NCI-H82 (cell line): ENCODE measurements around the gene DPM1.

Source experiments
- DNase-seq: peaks from one replicate; lab custom pipeline; 2025; lab: John Stamatoyannopoulos, UW

DPM1 gene

GRCh38 chr20:50930139-50930975, 28.0 kb downstream of the DPM1 start:
- peak; percentile 71 for DNase-seq

DNA sequence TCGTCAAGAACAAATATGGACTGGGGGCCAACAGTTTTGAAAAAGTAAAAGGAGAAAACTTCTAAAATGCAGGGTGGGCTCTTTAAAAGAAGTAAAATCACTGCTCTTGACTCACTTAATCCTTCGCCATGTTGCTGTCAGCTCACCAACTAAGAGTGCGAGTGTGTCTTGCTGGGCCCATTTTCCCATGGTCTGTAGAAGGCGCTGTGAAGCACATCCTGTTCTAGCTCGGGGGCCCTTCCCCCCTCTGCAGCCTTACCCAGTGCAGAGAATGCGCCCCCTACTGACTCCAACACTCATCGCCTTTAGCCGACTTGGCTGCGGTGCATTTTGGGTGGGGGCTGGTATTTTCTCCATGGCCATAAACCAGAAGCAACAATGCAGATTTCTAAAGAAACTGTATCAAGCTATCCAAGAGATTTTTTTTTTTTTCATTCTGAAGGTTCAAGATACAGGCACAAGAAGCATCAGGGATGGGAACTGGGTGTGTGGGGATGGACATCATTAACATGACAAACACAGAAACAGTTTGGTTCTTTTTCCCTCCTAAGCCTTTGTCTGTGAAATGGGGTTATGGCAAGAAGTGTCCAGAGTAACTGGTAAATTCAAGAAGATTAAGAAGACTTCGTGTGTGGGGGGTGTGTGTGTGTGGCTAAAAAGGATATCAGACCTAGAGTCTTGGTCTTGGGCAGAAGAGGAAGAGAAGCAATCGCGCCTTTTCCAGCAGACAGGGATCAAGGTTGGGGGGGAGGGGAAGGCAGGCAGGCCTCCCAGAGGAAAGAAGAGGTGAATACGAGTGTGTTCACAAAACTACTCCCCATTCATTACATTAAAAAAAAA, 28.8 kb downstream of the DPM1 start:
- peak; percentile 98 for DNase-seq

DNA sequence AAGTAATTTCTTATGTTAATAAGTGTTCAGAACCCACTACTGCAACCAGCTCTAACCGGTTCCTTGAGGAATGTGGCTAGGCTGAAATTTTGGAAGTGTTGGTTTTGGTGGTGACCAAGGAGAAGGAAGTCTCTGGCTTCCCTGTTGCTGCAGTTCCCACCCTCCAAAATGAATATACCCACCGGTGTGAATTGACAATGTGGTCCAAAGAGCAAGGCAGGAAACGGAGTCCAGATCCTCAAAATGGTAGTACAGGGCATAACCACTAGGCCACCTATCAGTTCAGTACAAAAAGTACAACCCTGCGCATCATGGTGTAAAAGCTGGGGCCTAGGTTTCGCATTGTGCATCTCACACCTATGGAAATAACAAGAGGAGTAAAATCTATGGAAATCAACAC, 29.9 kb downstream of the DPM1 start:
- DNase-seq = no peak

DNA sequence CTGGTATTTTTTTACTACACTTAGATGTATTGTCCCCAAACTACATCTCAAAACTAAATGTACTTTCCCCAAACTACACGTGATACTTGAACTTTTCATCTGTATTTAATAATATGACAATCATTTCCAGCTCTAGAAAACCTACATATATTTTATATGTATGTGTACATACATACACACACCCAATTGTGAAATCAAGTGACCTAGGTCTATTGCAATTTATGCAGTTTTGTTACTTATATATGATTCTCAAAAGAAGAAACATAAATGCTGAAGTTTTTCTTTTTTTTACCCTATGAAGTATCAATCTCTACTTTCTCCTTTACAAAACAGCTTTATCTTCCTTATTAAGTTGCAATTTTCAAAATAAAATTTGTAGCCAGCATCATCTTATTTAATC, 31.8 kb downstream of the DPM1 start:
- DNase-seq = no peak

- no peak for DNase-seq
These were observed 33.9 kb downstream of the DPM1 start for GRCh38 chr20:50924261-50924920.

DNA sequence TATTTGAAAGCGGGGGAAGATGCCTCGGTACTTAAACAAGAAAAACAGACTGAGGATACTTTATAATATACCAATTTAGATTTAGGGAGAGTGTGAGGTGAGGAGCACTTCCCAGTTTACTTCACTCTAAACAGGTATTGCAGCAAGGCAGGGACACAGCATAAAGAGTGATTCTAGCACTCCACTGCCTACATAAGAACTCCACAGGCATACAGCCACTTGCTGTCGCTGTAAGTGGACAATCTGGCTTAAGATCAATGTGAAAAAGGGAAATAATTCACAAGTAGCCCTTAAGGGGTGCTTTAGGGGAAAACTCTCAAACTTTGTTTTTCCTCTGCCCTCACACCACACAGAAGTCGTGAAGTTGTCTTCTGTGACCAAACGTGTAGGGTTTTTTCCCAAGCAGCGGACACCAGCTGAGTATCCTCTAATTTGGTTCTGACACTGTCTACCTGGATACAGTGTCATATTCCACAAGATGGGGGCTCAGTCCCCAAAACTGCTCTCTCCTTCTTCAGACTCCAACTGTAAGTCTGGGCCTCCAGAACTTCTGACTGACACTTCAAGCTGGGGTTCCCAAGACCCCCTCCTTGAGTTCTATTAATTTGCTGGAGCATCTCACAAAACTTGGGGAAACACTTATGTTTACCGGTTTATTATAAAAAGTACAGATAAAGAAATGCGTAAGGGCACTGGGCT, 36.4 kb downstream of the DPM1 start:
- peak; percentile 34 for DNase-seq

GRCh38 chr20:50920997-50921396, 37.3 kb downstream of the DPM1 start:
- DNase-seq = peak; percentile 68

- peak; percentile 39 for DNase-seq
These were observed 38.8 kb downstream of the DPM1 start for GRCh38 chr20:50919567-50919966.

DNA sequence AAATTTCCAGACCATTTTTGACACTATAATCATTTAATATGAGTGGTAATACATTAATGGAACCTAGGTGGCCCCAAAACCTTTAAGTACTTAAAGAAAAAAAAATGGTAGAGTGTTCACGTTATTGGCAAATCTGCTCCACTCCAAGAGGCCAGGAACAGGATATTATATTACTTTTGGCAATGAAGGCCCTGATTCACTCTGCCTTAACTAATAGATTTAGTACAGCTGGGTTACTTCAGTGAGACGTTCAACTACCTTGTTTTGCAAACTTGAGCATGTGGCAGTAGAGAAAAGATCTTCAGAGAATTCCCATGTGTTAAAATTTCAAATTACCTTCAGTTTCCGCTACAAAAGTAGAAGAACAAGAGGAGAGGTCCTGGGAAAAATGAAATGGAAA, 39.9 kb downstream of the DPM1 start:
- DNase-seq = no peak

DNA sequence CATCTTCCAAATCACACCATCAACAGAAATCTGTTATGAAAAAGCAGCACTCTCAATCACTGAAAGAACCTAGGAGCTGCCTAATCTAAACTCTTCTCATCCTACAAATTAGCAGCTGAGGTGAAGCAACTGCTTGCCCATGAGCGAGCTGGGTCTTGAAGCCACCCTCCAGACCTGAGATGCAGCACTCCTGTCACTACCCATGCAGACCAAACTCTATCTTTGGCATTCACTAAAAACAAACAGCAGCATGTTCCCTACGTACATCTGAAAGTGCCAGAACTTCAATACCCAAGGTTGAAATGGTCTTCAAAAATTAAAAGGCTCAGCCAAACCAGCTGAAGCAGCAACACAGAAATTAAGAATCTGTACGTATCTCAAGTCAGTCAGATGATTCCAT, 41.4 kb downstream of the DPM1 start:
- no peak for DNase-seq

GRCh38 chr20:50916257-50916656, 42.1 kb downstream of the DPM1 start:
- DNase-seq = peak; percentile 59

DNA sequence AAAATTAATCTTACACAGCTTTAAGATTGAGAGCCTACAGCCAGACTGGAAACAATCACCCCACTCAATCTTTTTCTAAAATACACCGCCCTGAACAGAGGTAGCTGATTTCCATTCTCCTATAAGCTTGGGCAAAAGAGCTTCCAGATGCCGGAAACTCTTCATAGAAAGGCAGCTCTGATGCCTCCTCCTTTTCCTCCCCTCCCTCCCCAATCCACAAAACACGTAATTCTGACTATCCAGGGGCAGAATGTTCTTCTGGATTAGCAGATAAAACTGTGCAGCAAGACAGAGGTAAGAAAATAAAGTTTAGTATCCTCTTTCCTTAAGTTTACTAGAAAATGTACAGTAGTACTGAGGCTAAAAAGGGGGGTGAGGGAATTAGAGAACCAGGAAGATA, 42.9 kb downstream of the DPM1 start:
- DNase-seq = no peak

GRCh38 chr20:50913690-50914375, 44.5 kb downstream of the DPM1 start:
- peak; percentile 32 for DNase-seq

DNA sequence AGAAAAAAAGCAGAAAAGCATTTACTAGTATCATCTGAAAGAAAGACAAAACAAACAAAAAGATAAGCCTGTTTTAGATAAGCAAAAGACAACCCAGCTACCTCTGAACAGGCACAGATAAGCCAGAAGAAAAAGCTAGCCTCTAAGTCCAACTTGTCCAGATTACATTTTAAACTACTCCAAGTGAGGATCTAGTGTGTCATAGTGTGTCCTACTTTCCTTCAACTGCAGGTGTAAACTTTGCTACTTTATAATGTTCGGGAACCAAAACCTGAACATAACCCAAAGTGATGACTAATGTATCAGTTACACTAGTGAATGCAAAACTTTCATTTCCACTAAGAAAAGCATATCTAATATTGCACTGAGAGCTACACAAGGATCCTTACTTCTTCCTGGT, 46.6 kb downstream of the DPM1 start:
- no peak for DNase-seq

DNA sequence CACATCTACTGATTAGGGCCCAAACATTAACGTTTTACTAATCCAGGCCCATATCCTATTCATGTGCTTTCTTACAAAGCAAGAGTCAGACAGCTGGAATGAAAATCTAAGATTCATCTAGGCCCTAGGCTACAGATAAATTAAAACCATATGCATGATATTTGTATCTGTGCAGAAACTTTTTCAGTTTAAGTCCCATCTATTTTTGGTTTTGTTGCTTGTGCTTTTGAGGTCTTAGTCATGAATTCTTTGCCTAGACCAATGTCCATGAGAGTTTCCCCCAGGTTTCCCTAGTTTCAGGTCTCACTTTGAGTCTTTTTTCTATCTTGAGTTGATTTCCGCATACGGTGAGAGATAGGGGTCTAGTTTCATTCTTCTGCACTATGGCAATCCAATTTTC, 47.3 kb downstream of the DPM1 start:
- DNase-seq = no peak

GRCh38 chr20:50909413-50909812, 48.9 kb downstream of the DPM1 start:
- no peak for DNase-seq

GRCh38 chr20:50904067-50904570, 54.2 kb downstream of the DPM1 start:
- DNase-seq = no peak

GRCh38 chr20:50903353-50904051, 54.8 kb downstream of the DPM1 start:
- no peak for DNase-seq

DNA sequence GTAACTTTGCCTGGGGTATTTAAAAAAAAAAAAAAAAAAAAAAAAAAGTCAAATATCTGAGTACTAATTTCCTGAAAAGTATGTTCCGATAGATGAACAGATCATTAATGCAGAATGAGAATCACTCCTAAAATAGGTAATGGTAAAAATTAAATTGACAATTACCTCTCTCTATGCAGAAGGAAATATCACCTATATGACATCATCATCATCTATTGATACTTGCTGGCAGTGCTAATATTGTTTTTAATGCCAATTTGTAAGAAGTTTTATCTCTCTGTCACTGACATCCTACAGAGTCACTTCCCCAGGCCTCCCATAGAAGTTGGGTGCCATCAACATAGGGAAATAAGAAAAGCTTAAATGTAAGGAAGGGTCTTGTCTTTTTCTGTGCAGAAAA, 57.0 kb downstream of the DPM1 start:
- no peak for DNase-seq

DNA sequence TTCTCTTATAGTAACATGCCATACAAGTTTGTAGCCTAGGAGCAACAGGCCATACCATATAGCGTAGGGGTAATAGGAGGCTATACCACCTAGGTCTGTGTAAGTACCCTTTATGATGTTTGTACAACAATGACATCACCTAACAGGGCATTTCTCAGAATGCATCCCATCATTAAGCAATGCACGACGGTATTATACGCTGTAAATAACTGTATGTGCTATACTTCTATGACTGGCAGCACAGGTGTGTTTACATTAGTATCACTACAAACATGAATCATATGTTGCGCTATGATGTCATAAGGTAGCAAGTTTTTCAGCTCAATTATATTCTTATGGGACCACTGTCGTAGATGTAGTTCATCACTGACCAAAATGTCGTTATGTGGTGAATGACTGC, 58.1 kb downstream of the DPM1 start:
- no peak for DNase-seq

- no peak for DNase-seq
These were observed 59.9 kb downstream of the DPM1 start for GRCh38 chr20:50898475-50898874.
